Suppressor macrophage (primary cell): ENCODE measurements around the gene IFT22.
"Not testable (repeated sequence)": the region's sequence is repeated elsewhere in the genome, so short reads cannot be mapped to it uniquely, and the experiment has no call there.

Source experiments
- DNase-seq, 4 experiments: peaks; one replicate each; pipeline ENCODE4 v3.0.0-alpha.2; 2020 to 2022
- total RNA-seq, 17 experiments: gene quantifications; one replicate each; lab custom pipeline; 2026; ENCODE audit warnings: mixed read lengths in 6 of 17, inconsistent platforms in 3 of 17; lab: John Stamatoyannopoulos, UW

Gene IFT22
- total RNA-seq: 2.6 to 7.2 (median 5.3) reads per million in 17 experiments

- peak; percentile 94 to 99 (median 97) for DNase-seq
These were observed at the start of gene IFT22 for GRCh38 chr7:101321491-101322401. TSS of gene IFT22 (minus strand) at chr7:101321812. CDS start at chr7:101321709, 103 bp downstream.

- peak; percentile 36 to 76 (median 51) for DNase-seq
These were observed 49.2 kb upstream of the IFT22 start for GRCh38 chr7:101370836-101371235.

DNA sequence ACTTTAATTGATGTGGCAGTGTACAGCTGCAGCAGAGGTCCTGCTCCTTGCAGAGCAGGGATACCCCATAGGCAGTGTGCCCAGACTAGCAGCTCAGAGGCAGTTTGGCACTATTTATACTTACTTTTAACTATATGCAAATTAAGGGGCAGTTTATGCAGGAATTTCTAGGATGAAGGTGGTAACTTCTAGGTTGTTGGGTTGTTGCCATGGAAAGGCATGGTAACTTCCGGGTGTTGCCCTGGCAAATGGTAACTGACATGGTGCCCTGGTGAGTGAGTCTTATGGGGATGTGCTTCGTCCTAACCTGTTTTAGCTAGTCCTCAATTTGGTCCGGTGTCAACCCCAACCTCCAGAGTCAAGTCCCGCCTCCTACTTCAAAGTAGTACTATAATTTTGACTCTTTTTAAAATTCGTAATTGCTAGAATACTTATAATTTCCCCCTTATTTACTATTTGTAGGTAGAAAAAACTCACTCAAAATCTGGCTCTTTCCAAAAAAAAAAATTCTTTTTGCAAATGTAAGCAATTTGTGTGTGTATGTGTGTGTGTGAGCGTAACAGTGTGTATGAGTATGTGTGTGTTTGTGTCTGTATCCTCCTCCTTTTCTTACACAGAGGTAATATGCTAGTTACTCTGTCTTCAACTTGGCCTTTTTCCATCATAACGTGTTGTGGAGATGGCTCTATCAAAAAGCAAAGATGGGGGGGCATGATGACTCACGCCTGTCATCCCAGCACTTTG is 47.0 kb upstream of the IFT22 start:
- DNase-seq: no peak

GRCh38 chr7:101367676-101368075 is 46.1 kb upstream of the IFT22 start:
- DNase-seq: no peak

- DNase-seq: no peak
These were observed 44.3 kb upstream of the IFT22 start for GRCh38 chr7:101365956-101366355.

- peak; percentile 72 to 90 (median 82) for DNase-seq
These were observed 42.2 kb upstream of the IFT22 start for GRCh38 chr7:101363734-101364374.

GRCh38 chr7:101363196-101363733 is 41.7 kb upstream of the IFT22 start:
- no peak for DNase-seq

DNA sequence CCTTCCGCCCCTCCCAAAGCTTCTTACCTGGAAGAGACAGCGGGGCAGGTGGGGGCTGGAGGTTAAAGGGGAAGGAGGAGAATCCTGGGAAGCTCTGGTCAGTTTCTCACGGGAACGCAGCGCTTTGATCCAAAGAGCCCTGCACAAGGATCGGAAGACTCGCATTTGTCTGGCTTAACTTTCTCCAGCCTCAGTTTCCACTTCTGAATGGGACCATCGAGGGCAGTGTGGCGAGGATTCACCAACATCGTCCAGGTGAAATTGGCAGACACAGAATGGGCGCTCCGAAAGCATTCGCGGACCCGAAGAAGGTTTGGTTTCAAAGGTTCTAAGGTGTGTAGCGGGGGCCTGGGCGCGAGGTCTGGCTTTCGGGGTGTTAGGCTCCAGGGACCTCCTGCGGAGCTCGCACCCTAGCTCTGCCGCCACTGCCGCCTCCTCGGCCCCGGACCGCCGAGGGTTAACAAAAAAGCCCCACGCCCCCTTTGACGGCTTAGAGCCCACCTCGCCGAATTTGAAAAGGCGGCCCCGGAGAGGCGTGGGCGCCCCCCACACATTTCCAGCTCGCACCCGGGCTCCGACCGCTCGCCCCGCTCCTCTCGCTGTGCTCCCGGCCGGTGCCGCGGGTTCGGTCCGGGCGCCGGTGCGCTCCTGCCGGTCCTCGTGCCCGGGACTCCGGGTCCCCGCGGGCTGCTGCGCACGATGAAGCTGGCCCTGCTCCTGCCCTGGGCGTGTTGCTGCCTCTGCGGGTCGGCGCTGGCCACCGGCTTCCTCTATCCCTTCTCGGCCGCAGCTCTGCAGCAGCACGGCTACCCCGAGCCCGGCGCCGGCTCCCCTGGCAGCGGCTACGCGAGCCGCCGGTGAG is 41.0 kb upstream of the IFT22 start, which contains the start of gene COL26A1:
Gene COL26A1, plus strand, starts transcription at position 542 of the 862 bp plus-strand sequence. Its CDS starts 158 bp downstream, at position 700.
- DNase-seq: peak; percentile 6 to 65 (median 27)

DNA sequence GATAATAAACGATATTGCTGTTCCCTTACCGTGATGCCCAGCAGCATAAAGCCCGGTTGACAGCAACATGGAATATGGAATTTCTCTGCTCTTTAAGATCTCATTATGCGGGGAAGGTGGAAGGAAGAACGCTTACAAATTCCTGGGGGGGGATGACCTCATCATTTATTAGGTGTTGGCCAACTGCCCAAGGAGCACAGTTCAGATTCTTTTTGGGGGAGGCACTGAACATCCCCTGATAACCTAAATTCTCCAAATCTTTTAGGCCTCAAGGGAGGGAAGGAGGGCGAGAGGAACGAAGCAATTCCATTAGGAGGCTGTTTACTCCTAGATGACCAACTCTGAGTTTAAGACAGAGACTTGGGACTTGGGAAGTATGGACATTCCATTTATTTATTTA is 35.8 kb upstream of the IFT22 start:
- DNase-seq: no peak

DNA sequence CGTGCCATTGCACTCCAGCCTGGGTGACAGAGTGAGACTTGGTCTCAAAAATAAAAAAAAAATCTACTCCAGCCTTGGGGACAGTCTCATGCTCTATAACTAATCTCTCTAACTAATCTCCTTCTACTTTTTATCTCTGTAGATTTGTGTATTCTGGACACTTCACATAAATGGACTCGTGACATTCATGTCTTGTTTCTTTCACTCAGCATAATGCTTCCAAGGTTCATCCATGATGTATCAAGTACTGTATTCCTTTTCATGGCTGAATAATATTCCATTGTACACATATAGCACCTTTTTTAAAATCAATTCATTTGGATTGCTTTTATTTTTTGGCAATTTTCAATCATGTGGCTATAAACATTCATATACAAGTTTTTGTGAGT is 31.3 kb upstream of the IFT22 start:
- DNase-seq: no peak

- DNase-seq: not testable (repeated sequence)
These were observed 27.7 kb upstream of the IFT22 start for GRCh38 chr7:101349300-101349699.

DNA sequence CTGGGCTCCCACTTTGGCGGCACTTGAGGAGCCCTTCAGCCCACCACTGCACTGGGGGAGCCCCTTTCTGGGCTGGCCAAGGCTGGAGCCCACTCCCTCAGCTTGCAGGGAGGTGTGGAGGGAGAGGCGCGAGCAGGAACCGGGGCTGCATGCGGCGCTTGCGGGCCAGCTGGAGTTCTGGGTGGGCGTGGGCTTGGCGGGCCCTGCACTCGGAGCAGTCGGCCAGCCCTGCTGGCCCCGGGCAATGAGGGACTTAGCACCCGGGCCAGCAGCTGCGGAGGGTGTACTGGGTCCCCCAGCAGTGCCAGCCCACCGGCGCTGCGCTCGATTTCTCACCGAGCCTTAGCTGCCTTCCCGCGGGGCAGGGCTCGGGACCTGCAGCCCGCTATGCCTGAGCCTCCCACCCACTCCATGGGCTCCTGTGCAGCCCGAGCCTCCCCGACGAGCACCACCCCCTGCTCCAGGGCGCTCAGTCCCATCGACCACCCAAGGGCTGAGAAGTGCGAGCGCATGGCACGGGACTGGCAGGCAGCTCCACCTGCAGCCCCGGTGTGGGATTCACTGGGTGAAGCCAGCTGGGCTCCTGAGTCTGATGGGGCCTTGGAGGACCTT is 26.9 kb upstream of the IFT22 start:
- DNase-seq: not testable (repeated sequence)

- DNase-seq: no peak
These were observed 25.9 kb upstream of the IFT22 start for GRCh38 chr7:101347477-101347876.

DNA sequence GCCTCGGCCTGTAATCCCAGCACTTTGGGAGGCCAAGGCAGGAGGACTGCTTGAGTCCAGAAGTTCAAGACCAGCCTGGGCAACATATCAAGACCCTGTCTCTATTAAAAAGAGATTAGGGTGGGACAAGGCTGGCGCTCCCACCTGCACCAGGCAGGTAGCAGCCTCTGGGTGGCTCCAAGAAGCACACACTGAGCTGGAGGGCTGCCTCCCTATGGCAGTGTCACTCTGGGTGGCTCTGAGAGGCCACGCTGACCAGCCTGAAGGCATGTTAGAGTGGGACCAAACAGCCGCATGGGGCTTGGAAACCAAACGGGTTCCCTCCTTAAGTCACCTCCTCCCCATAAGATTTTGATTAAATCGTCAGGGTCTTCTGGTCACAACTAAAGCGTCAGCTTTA is 21.3 kb upstream of the IFT22 start:
- no peak for DNase-seq

DNA sequence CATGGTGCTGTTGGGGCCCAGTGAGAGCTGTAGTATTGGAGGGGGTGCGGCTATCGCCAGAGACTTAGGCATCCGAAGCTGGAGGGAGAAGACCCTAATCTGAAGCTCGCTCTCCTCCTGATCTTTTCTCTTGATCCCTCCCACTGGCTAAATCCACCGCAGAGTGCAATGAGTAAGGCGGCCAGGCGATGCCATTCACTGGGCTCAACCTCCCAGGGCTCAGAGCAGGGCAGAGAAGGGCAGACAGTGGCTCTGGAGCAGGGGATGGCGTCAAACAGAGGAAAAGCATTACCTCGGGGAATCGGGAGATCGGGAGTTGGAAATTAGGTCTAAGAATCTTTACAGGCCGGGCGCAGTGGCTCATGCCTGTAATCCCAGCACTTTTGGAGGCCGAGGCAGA is 18.8 kb upstream of the IFT22 start:
- no peak for DNase-seq

GRCh38 chr7:101333912-101334311 is 12.3 kb upstream of the IFT22 start:
- DNase-seq: peak in 3 of 4 experiments; percentile 28 to 32 (median 30)

DNA sequence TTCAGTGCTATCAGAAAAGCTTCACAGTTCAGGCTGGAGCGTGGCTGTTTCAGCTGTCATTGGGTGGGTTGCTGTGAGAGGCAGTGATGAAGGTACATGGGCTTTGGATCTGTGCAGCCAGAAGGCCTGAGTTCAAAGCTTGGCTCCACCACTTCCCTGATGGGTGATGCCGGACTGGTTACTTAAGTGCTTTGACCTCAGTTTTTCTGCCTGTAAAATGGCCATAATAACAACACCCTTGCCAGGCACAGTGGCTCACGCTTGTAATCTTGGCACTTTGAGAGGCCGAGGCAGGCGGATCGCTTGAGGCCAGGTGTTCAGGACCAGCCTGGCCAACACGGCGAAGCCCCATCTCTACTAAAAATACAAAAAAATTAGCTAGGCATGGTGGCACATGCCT is 10.4 kb upstream of the IFT22 start:
- DNase-seq: no peak

GRCh38 chr7:101330011-101330484 is 8.4 kb upstream of the IFT22 start:
- no peak for DNase-seq

- DNase-seq: no peak
These were observed 6.5 kb upstream of the IFT22 start for GRCh38 chr7:101328159-101328558.

DNA sequence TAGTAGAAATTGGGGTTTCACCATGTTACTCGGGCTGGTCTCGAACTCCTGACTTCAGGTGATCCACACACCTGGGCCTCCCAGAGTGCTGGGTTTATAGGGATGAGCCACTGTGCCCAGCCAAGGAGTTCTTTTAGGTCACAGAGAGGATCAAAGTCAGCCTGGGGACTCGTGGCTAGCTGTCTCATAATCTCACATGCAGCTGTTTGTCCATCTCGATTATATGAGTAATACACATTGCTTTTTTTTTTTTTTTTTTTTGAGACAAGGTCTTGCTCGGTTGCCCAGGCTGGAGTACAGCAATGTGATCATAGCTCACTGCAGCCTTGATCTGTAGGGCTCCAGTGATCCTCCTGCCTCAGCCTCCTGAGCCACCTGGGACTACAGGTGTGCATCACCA is 2.2 kb downstream of the IFT22 start:
- DNase-seq: no peak

GRCh38 chr7:101315336-101315735 is 6.3 kb downstream of the IFT22 start:
- DNase-seq: peak; percentile 55 to 75 (median 71)
